Epithelial cell of esophagus (primary cell): ENCODE data around the gene MBP.

ENCODE experiments used
- DNase-seq: peaks from one replicate; pipeline ENCODE4 v3.0.0; 2010; ENCODE audit warnings: low read depth
- H3K4me3 ChIP-seq: 2 replicates; pipeline ENCODE4 v1.5.1; 2011; ENCODE audit warnings: mild to moderate bottlenecking, low read length, control low read depth
- CTCF ChIP-seq: IDR thresholded peaks from 2 replicates; pipeline ENCODE4 v1.5.1; 2011; ENCODE audit warnings: low read depth, mild to moderate bottlenecking, low read length, control low read depth, inconsistent platforms; ENCODE audit not compliant: insufficient read depth; ENCODE audit errors: missing control alignments

The MBP gene

DNA sequence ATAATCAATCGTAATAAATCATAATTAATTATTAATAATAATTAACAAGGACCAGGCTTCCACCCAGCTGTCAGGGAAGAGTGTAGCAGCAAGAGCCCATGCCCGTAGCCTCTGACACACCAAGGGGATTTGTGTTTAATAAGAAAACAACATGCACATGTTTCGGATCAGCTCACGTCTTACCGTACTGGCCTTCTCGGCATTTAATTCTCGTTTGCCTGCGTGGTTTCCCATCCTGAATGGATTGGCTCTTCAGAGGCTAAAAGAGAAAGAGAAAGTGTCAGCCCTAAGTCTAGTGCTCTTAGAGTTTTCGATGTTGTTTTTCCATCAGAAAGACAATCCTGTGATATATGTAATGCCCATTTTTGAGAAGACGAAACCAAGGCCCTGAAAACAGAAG, 27.6 kb downstream of the MBP start:
- H3K4me3 ChIP-seq: no peak overlapping the region
- DNase-seq: no peak
- TF ChIP-seq CTCF: no peak

- H3K4me3 ChIP-seq: no peak overlapping the region
- no peak for DNase-seq
- no peak for TF ChIP-seq CTCF
Measured at GRCh38 chr18:77103991-77104531, 28.5 kb downstream of the MBP start.

GRCh38 chr18:77103187-77103850, 29.3 kb downstream of the MBP start:
- no peak for DNase-seq
- H3K4me3 ChIP-seq: no peak overlapping the region
- no peak for TF ChIP-seq CTCF

DNA sequence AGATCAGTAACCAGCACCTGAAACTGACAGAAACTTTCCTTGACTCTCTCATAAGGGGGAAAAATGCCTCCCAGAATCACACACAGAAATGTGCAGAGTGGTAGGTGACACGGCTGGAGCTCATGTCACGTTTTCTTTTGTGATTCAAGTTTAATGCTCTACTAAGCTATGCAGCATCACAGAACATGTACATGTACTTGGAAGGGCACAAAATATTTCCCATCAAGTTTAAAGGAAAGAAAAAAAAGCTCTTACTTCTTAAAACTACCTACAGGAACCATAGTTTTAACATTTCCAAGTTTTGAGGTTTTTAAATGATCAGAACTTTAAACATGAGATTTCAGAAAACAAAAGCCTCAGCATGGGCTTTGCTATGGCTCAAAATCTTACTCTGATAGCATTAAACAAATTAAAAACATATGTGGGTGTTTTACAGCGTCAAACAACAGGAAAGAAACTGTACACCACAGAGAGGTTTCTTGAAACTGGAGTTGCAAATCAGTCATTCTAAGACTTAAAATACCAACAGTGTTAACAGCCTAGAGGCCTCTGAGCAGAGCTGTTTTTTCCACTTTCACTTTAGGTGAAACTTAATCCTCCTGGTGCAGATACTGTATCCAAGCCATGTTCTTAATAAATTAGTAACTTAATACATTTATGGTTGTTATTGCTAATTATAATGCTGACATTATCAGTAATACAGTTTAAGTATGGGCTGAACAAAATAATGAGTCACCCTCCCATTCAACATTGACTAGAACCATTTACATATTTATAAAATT, 30.1 kb downstream of the MBP start:
- DNase-seq: peak; percentile 53
- no peak overlapping the region for H3K4me3 ChIP-seq
- TF ChIP-seq CTCF: no peak

- peak overlapping the region; percentile 13 for H3K4me3 ChIP-seq
- DNase-seq: peak; percentile 98
- TF ChIP-seq CTCF: no peak
Measured at GRCh38 chr18:77101410-77102258, 30.9 kb downstream of the MBP start.

GRCh38 chr18:77100751-77101355, 31.7 kb downstream of the MBP start:
- no peak overlapping the region for H3K4me3 ChIP-seq
- TF ChIP-seq CTCF: no peak
- peak; percentile 82 for DNase-seq
